SK-N-SH (cell line): ENCODE data around the gene CERKL. TPM values are rescaled to one million over a fixed set of nuclear protein-coding genes. Genes with fewer than 3 reads are reported as not detected.

Experiments used
- CTCF ChIA-PET: fragments of 300-600, 350-600 bp; formaldehyde crosslinking; extraction: SDS; loops from one replicate; lab custom pipeline; 2021; lab: Yijun Ruan, JAX
- POLR2A ChIA-PET: fragments of 350-600 bp; sonication (Branson Sonifier 250); formaldehyde crosslinking; extraction: SDS; loops from one replicate; lab custom pipeline; 2020; ENCODE audit warnings: antibody characterized with exemption, inconsistent platforms; lab: Yijun Ruan, JAX
- DNase-seq: peaks from one replicate; pipeline ENCODE4 v3.0.0; 2012
- H2AFZ ChIP-seq: fragments of 200-600 bp; sonication (generic); 2 replicates; pipeline ENCODE4 v1.8.1; 2016; ENCODE audit warnings: antibody characterized with exemption, mild to moderate bottlenecking, low read depth
- H3F3A ChIP-seq: fragments of 200-600 bp; sonication (generic); replicated peaks from 2 replicates; pipeline ENCODE3; 2016; ENCODE audit warnings: antibody characterized with exemption, mild to moderate bottlenecking; ENCODE audit not compliant: insufficient read depth
- H3K27ac ChIP-seq, 2 experiments: fragments of 200-500 bp in 1 of 2; fragments of 200-600 bp in 1 of 2; sonication (Bioruptor generic) in 1 of 2; sonication (generic), shearing (Covaris generic) in 1 of 2; 2 replicates each; pipeline versions ENCODE4 v1.5.1 to v1.6.1; 2014 to 2016; ENCODE audit warnings: low read depth in 2 of 2, inconsistent platforms in 1 of 2, low read length in 1 of 2, mild to moderate bottlenecking in 1 of 2, mixed read lengths in 1 of 2
- H3K27me3 ChIP-seq: fragments of 200-600 bp; sonication (generic), shearing (Covaris generic); 2 replicates; pipeline ENCODE4 v1.6.1; 2016; ENCODE audit warnings: mixed run types; ENCODE audit not compliant: insufficient read depth
- H3K36me3 ChIP-seq, 2 experiments: fragments of 200-500 bp in 1 of 2; fragments of 200-600 bp in 1 of 2; sonication (Bioruptor generic) in 1 of 2; sonication (generic) in 1 of 2; replicated peaks in 1 of 2; 2 replicates each; pipeline versions ENCODE3 to v1.5.1; 2014 to 2016; ENCODE audit warnings: low read length in 1 of 2, mild to moderate bottlenecking in 1 of 2; ENCODE audit not compliant: insufficient read depth in 2 of 2, control insufficient read depth in 1 of 2
- H3K4me1 ChIP-seq, 2 experiments: fragments of 200-500 bp in 1 of 2; fragments of 200-600 bp in 1 of 2; sonication (Bioruptor generic) in 1 of 2; sonication (generic), shearing (Covaris generic) in 1 of 2; 2 replicates each; pipeline versions ENCODE4 v1.5.1 to v1.6.1; 2014 to 2016; ENCODE audit warnings: low read depth in 1 of 2, low read length in 1 of 2, mixed run types in 1 of 2; ENCODE audit not compliant: insufficient read depth in 2 of 2, control insufficient read depth in 1 of 2
- H3K4me2 ChIP-seq: fragments of 200-600 bp; sonication (generic), shearing (Covaris generic); 2 replicates; pipeline ENCODE4 v1.6.1; 2017; ENCODE audit warnings: mixed run types
- H3K4me3 ChIP-seq, 2 experiments: fragments of 200-500 bp in 1 of 2; fragments of 200-600 bp in 1 of 2; sonication (Bioruptor generic) in 1 of 2; sonication (generic), shearing (Covaris generic) in 1 of 2; 2 replicates each; pipeline versions ENCODE4 v1.5.1 to v1.8.1; 2014 to 2016; ENCODE audit warnings: low read depth in 2 of 2, inconsistent platforms in 1 of 2, low read length in 1 of 2, mild to moderate bottlenecking in 1 of 2, mixed read lengths in 1 of 2, moderate library complexity in 1 of 2
- H3K79me2 ChIP-seq: fragments of 200-600 bp; sonication (generic); 2 replicates; pipeline ENCODE4 v1.8.1; 2017; ENCODE audit warnings: mild to moderate bottlenecking; ENCODE audit not compliant: insufficient read depth
- H3K9ac ChIP-seq: fragments of 200-600 bp; sonication (generic); 2 replicates; pipeline ENCODE4 v1.6.1; 2017; ENCODE audit warnings: mixed run types
- H3K9me2 ChIP-seq: fragments of 200-600 bp; sonication (generic); 2 replicates; pipeline ENCODE4 v1.6.1; 2017; ENCODE audit warnings: mixed run types
- H3K9me3 ChIP-seq: fragments of 200-600 bp; sonication (generic); 2 replicates; pipeline ENCODE4 v1.6.1; 2017; ENCODE audit warnings: mixed run types, mild to moderate bottlenecking, moderate library complexity
- H4K20me1 ChIP-seq: fragments of 200-600 bp; sonication (generic); 2 replicates; pipeline ENCODE4 v1.6.1; 2017; ENCODE audit warnings: mild to moderate bottlenecking, mixed run types; ENCODE audit not compliant: insufficient read depth
- CHD2 ChIP-seq: fragments of 150-350 bp; IDR thresholded peaks from 2 replicates; pipeline ENCODE4 v1.6.1; 2018; ENCODE audit warnings: low read length; ENCODE audit not compliant: partially characterized antibody
- CTCF ChIP-seq: fragments of 200-600 bp; sonication (generic); IDR thresholded peaks from 2 replicates; pipeline ENCODE4 v1.6.1; 2017; ENCODE audit warnings: antibody characterized with exemption, mild to moderate bottlenecking, moderate library complexity
- ELF1 ChIP-seq: IDR thresholded peaks from 2 replicates; pipeline ENCODE4 v1.4.0; 2012
- EP300 ChIP-seq, 2 experiments: IDR thresholded peaks; 2 replicates each; pipeline versions ENCODE4 v1.4.0 to v1.6.1; 2012; ENCODE audit warnings: borderline replicate concordance in 1 of 2, low read depth in 1 of 2, low read length in 1 of 2
- FOXJ3 ChIP-seq: sonication (generic); formaldehyde crosslinking; IDR thresholded peaks from 2 replicates; pipeline ENCODE4 v1.5.1; 2020; ENCODE audit warnings: mild to moderate bottlenecking, missing genetic modification reagents
- GABPA ChIP-seq: IDR thresholded peaks from 2 replicates; pipeline ENCODE4 v1.4.0; 2012; ENCODE audit warnings: low read depth, mild to moderate bottlenecking
- JUND ChIP-seq: IDR thresholded peaks from 2 replicates; pipeline ENCODE4 v1.4.0; 2012
- MAX ChIP-seq: IDR thresholded peaks from 2 replicates; pipeline ENCODE4 v1.4.0; 2012; ENCODE audit warnings: low read depth
- MXI1 ChIP-seq: IDR thresholded peaks from 2 replicates; pipeline ENCODE4 v1.6.1; 2012; ENCODE audit warnings: mild to moderate bottlenecking, low read depth, low read length, improper control_type of control experiment
- PBX3 ChIP-seq: IDR thresholded peaks from 2 replicates; pipeline ENCODE4; 2012
- RAD21 ChIP-seq: IDR thresholded peaks from 2 replicates; pipeline ENCODE4 v1.6.1; 2012; ENCODE audit warnings: mild to moderate bottlenecking, low read length
- RCOR1 ChIP-seq: fragments of 150-350 bp; IDR thresholded peaks from 2 replicates; pipeline ENCODE4 v1.6.1; 2017; ENCODE audit warnings: antibody characterized with exemption, low read length
- RXRA ChIP-seq: IDR thresholded peaks from 2 replicates; pipeline ENCODE4 v1.4.0; 2012; ENCODE audit warnings: low read depth, mild to moderate bottlenecking, borderline replicate concordance
- SIN3A ChIP-seq: IDR thresholded peaks from 2 replicates; pipeline ENCODE4 v1.6.1; 2012; ENCODE audit warnings: low read depth, mild to moderate bottlenecking, low read length, moderate library complexity, borderline replicate concordance
- SMC3 ChIP-seq: IDR thresholded peaks from 2 replicates; pipeline ENCODE4 v1.6.1; 2012; ENCODE audit warnings: low read depth, low read length, improper control_type of control experiment
- TCF12 ChIP-seq: IDR thresholded peaks from 2 replicates; pipeline ENCODE4 v1.4.0; 2012
- TEAD4 ChIP-seq: IDR thresholded peaks from 2 replicates; pipeline ENCODE4 v1.4.0; 2012; ENCODE audit warnings: mild to moderate bottlenecking, borderline replicate concordance; ENCODE audit not compliant: insufficient read depth
- YY1 ChIP-seq: IDR thresholded peaks from 2 replicates; pipeline ENCODE4 v1.4.0; 2012; ENCODE audit warnings: low read depth, mild to moderate bottlenecking
- ZBTB33 ChIP-seq: IDR thresholded peaks from 2 replicates; pipeline ENCODE4 v1.4.0; 2012; ENCODE audit warnings: low read depth, borderline replicate concordance
- WGBS: methylation state at CpG from one replicate; pipeline ENCODE4 v1.1.6; 2017; ENCODE audit warnings: low lambda C conversion rate; 5-methylcytosine and 5-hydroxymethylcytosine counted together
- polyA plus RNA-seq, 3 experiments: library from polyadenylated mRNA; depleted of rRNA; stranded (reverse); fragments of >200 nt; gene quantifications; 2 replicates each; pipeline ENCODE4 v1.2.3, GENCODE V29; 2012

CERKL gene
- polyA plus RNA-seq, 1 of the 3 experiments (the other 2 are of a cell fraction), result 0.07 TPM

GRCh38 chr2:181662287-181662686 is 5.4 kb upstream of the CERKL start:
- Histone ChIP-seq H3K36me3 (no peaks in the 10 kb centered on the region), H3K27me3 (no peaks in the 10 kb centered on the region; the same call in 1 of the 2 replicates), H3K9me3 (no peaks in the 10 kb centered on the region), H3K4me3 (no peak overlapping the region), H3K79me2 (no peaks in the 10 kb centered on the region), H3K4me2 (no peak overlapping the region), H3K27ac (no peak overlapping the region), H3K4me1 (peaks cover 0 to 4% of the 10 kb centered on the region in 2 experiments; a peak in 1 of 4 replicates), H2AFZ (no peak overlapping the region), H4K20me1 (no peaks in the 10 kb centered on the region), H3F3A (no peaks in the 10 kb centered on the region), H3K9ac (no peak overlapping the region), H3K9me2 (no peaks in the 10 kb centered on the region)
- no peak for DNase-seq
- TF ChIP-seq MXI1 (no peak), RXRA (no peak), TCF12 (no peak), CHD2 (no peak), GABPA (no peak), SIN3A (no peak), SMC3 (no peak), FOXJ3 (no peak)
- ChIA-PET CTCF (no interaction called here), POLR2A (no interaction called here)
- WGBS, result 72% methylated on average over 2 of the region's 2 CpGs

GRCh38 chr2:181660181-181660580 is 3.3 kb upstream of the CERKL start:
- no peaks in the 10 kb centered on the region for H3K79me2 ChIP-seq
- no peak overlapping the region for H3K9ac ChIP-seq
- no peak for TF ChIP-seq TEAD4
- no peak for TF ChIP-seq RAD21
- no peak for TF ChIP-seq RXRA
- no peak for TF ChIP-seq SMC3
- TF ChIP-seq EP300 (IDR thresholded peaks at IDR 0.05; ENCODE audit: borderline replicate concordance in 1 of 2, low read depth in 1 of 2, low read length in 1 of 2), result no peak
- TF ChIP-seq TCF12, result no peak
- TF ChIP-seq ELF1, result no peak
- TF ChIP-seq CTCF, result no peak
- TF ChIP-seq FOXJ3, result no peak
- TF ChIP-seq RCOR1, result no peak
- no peak for TF ChIP-seq ZBTB33
- TF ChIP-seq GABPA, result no peak
- no peak for TF ChIP-seq PBX3
- no peak for TF ChIP-seq MAX
- no peak for TF ChIP-seq YY1
- TF ChIP-seq JUND, result no peak
- WGBS, result 69% methylated on average over 3 of the region's 3 CpGs
- DNase-seq, result no peak
- CTCF ChIA-PET, result interaction anchor here (1.6 kb wide), 1 partner anchor 87 kb away, joined by 6 read pairs; no protein-coding TSS in a partner anchor
- H3K4me3 ChIP-seq, result no peak overlapping the region
- peaks cover 0 to 8% of the 10 kb centered on the region in 2 experiments; a peak in 1 of 4 replicates for H3K4me1 ChIP-seq
- POLR2A ChIA-PET, result no interaction called here
- H3K36me3 ChIP-seq, result no peaks in the 10 kb centered on the region
- H3K9me3 ChIP-seq, result no peaks in the 10 kb centered on the region
- H3F3A ChIP-seq, result no peaks in the 10 kb centered on the region
- no peak overlapping the region for H3K27ac ChIP-seq
- no peaks in the 10 kb centered on the region for H4K20me1 ChIP-seq
- no peak overlapping the region for H3K4me2 ChIP-seq
- H3K27me3 ChIP-seq, result no peaks in the 10 kb centered on the region
- no peak overlapping the region for H2AFZ ChIP-seq
- H3K9me2 ChIP-seq, result no peaks in the 10 kb centered on the region
